M059J (cell line): ENCODE measurements around the gene C19orf25. TPM values are rescaled to one million over a fixed set of nuclear protein-coding genes. Genes with fewer than 3 reads are reported as not detected.
A peak's percentile ranks its signal among the peaks of the same experiment; 100 is the strongest.

Experiments
- DNase-seq: peaks from one replicate; pipeline ENCODE4 v3.0.0-alpha.2; 2012; ENCODE audit warnings: low read depth
- total RNA-seq: library from RNA; depleted of rRNA; stranded (reverse); fragments of >200 nt; shearing (Covaris generic); gene quantifications from 2 replicates; pipeline ENCODE4 v1.2.3, GENCODE V29; 2014

Gene C19orf25
- total RNA-seq, 1 experiment from 2014 or later: 47.7 TPM

DNA sequence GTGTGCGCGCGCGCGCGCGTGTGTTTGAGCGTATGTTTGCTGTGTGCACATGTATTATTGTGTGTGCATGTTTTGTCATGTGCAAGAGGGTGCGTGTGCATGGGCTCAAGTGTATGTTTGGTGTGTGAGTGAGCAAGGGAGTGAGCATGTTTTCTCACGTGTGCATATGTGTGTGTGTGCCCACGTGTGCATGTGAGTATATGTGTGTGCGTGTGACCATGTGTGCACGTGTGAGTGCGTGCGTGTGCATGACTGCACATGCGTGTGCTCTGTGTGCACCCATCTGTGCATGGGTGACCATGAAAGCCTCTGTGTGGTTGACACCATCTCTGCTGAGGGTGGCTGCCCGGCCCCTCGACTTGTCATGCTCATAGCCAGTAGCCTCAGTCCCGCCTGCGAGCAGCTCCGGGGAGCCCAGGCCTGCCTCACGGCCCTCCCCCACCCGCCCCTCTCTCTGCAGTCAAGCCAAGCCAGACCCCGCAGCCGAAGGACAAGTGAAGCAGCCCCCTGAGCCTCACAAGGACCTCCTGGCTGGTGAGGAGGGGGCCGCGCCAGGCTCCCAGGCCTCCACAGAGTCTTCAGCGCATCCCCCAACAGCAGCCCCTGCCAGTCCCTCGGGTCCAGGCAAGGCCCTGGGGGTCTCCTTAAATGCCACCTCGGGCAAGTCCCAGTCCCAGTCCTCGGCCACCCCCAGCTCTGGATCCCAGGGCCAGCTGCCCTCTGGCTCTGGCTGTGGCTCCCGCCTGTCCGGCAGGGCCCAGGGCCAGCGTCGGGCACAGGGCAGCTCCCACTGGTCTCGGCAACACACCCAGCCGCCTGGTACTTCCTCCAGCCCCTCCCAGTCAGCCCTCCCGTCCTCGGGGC lies 17.9 kb upstream of the C19orf25 start:
- no peak for DNase-seq

DNA sequence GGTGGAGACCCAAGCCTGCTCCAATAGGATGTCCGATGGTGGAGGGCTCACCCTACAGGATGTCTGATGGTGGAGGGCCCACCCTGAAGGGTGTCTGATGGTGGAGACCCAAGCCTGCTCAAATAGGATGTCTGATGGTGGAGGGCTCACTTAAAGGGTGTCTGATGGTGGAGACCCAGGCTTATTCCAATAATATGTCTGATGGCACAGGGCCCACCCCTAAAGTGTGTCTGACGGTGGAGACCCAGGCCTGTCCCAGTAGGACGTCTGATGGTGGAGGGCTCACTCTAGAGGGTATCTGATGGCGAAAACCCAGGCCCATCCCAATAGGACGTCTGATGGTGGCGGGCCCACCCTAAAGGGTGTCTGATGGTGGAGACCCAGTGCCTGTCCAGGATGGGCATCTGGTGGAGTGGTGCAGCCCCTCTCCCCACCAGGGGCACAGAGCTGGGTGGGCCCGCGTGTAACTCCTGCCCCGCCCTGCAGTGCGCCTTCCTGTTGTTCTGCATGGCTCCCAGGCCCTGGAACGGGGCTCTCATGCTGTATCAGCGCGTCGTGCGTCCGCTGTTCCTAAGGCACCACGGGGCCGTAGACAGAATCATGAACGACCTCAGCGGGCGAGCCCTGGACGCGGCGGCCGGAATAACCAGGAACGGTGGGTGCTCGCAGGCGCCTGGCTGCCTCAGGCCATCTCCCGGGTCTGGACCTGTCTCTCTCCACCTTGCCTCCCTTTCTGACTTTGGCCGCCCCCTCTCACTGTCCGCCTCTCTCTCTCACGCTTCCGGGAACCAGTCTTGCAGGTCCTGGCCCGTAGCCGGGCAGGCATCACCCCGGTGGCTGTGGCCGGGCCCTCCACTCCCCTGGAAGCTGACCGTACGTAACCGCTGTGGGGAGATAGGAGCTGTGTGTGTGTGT lies 17.0 kb upstream of the C19orf25 start:
- DNase-seq: no peak

DNA sequence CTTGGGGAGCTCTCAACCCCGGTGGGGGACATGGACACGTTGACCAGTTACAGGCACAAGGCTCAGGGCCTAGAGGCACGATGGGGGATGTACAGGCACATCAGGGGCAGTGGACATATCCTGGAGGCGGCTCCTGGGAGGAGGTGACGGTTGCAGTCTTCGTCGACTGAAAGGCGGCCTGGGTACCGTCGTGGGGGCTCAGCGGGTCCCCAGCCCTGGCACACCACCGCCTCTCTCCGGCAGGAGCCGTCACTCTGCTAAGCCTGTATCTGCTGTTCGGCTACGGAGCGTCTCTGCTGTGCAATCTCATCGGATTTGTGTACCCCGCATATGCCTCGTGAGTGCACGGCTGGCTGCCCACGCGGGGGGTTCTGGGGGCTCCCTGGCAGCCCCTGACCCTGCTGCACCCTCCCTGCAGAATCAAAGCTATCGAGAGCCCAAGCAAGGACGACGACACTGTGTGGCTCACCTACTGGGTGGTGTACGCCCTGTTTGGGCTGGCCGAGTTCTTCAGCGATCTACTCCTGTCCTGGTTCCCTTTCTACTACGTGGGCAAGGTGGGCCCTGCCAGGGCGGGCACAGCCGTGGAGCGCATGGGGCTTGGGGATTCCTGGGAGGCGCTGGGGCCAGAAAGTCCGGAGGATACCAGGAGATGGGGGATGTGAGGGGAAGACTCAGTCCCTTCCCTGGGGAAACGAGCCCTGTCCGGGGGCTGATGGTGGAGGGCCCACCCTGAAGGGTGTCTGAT lies 16.2 kb upstream of the C19orf25 start:
- DNase-seq: no peak

DNA sequence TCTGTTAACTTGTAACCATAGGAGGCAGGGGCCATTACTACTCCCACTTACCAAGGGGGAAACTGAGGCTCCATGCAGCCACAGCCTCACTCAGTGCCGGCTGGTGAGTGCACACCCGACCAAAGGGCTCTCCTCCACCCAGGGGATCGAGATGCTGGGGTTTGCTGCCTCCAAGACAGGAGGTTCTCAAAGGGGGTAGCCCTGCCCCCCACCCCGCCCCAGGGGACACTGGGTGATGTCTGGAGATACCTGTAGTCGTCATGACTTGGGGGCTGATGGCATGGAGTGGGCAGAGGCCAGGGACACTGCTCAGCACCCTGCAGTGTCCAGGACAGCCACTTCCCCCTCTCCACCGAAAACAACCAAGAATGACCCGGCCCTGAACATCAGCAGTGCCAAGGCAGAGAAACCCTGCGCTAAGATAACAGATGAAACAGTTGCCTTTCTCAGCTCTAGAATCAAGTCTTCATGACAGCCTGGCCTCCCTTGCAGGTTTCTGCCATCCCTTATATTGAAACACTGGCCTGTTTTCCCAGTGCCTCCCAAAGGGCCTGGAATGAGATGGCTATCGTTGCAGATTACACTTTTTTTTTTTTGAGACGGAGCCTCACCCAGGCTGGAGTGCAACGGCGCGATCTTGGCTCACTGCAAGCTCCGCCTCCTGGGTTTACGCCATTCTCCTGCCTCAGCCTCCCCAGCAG lies 15.2 kb upstream of the C19orf25 start:
- no peak for DNase-seq

DNA sequence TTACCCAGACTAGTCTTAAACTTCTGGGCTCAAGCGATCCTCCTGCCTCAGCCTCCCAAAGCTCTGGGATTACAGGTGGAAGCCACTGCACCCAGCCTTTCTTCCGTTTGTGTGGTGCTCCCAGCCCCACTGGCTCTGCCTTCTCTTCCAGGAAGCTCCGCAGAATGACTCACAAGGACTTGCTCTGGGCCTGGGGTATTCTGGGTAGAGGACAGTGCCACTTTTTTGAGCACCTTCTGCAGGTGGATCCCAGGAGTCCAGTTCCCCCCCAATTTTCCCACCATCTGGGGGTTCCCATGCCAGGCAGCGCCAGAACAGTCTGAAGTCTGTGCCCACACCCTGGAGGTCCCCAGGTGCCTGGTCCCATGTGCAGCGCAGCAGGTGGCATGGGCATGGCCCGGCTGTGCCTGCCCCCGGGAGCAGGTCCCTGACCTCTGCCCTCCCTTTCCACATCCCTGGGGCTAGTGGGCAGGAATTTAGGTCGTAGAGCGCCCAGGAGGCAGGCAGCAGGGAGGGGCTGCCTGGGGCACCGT lies 13.5 kb upstream of the C19orf25 start:
- peak; percentile 61 for DNase-seq

DNA sequence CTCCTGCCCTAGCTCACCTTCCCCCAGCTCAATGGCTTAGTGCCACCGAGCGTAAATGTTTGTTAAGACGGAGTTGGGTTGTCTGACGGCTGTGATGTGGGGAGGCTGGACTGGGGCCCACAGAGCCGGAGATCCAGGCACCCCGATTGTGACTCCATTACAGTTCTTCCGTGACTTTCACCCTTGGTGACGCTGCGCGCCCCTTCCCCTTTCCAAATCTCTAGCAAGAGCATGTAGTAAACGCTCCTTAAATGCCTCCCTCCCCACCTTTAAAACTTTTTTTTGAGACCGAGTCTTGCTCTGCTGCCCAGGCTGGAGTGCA lies 12.8 kb upstream of the C19orf25 start:
- no peak for DNase-seq

DNA sequence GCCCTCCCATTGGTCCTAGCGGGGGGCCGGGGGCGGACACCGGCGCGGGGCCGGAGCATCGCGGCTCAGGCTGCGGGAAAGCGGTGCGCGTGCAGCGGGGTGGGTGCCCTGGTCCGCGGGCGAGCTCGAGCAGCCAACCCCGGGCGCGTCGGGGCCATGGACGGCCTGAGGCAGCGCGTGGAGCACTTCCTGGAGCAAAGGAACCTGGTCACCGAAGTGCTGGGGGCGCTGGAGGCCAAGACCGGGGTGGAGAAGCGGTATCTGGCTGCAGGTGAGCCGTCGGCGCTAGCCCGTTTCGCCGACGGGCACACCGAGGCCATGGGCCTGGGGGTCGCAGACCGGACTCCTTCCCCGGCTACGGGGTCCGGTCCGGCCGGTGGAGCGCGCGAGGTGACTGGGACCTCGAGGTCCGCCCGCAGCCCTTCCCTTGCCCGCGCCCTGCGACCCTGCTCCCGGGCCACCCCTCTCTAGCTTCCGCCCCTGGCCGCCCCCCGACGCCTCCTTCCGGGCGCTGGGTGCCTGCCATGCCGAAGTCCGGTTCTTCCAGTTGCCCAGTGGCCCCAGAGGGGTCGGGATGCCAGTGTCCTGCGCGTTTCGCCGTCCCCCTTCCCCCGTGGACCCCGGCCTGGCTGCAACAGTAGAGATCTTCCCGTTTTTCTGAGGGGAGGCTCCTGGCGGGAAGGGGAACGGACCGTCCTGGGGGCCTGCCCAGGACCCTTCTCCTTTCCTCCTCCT lies 12.3 kb upstream of the C19orf25 start, which contains the start of gene REEP6:
REEP6 (plus strand) TSS at position 68 of the 735 bp plus-strand sequence; CDS start at position 157, 89 bp downstream.
- no peak for DNase-seq

DNA sequence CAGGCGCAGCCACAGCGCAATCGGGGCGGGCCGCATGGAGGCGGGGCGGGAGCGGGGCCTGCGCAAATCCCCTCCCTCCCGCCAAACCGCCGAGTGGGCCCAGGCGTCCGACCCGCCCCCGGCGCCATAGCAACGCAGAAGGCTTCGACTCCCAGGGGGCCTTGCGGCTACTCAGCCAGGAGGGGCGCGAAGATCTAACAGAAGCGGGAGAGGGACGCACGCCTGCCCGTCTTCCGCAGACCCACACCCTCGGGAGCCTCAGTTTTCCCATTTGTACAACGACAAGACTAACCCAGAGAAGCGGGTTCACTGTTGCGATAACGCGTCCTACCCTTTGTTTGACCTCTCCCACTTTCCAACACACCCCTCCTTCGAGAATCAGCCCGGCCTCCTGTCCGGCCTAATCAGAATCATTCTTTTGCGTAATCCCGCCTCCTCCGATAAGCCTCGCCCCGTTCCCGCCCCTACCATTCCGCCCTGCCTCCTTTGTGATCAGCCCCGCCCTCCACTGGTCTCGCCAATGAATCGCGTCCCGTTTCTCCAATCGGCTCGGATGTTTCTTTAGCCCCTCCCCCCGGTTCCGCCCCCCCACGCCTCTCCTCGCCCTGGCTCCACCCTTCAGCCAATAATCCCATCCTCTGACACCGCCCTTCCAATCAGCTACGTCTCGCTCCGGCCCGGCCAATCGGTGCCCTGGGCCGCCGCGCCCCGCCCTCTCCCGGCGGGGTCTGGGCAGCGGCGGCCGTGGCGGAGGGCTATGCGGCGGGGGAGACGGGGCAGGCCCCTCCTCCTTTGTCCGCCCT lies 11.5 kb upstream of the C19orf25 start, which contains the start of gene PCSK4:
PCSK4 (minus strand) TSS at position 40 of the 803 bp plus-strand sequence; CDS start at position 36, 4 bp downstream.
- peak; percentile 97 for DNase-seq

DNA sequence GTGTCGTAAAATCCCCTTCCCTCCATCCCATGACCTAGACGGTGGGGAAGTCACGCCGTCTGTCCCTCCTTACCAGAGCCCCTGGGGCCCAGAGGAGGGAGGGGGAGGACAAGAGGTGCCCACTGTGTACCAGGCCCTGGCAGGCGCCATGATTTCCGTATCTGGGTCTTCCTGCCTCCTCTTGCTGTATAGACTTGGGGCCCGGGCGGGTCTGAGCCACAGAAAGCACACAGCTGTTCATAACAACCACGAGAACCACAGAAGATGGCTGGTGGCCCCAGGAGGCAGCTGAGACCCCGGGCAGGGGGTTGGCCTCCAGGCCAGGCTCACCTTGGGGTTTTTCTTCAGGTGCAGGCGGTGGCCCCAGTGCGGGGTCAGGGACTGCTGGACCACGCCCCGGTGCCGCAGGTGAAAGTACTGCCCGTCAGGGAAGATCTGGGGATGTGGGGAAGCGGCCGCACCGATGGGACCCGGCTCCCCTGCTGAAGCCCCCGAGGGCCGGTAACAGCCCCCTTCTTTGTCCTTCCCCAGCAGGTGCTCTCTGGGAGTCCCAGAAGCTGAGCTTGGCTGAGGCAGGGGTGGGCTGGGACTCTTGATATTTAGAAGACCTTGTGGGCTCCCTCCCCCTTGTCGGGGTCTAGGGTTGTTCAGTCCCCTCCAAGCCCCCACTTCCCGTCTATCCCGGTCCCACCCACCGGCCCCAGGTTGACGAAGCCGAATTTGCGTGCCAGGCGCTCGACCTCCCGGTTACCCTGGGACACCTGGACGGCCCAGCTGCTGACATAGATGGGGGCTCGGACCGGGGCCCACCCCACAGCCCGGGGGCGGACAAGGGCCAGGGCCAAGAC lies 10.7 kb upstream of the C19orf25 start:
- no peak for DNase-seq

DNA sequence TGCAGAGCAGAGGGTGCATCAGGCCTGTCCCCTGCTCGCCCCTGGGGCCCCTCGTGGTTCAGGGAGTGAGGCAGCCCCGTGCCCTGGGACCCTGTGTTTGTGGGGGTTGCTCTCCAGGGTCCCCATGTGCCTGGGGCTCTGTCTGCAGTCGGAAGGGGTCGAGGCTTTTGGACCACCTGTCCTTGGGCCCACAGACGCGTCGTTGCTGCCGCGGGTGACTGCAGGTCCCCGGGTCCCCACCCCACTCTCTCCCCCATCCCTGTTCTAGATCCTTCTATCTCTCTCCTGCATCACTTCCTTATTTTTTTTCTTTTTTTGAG lies 9.2 kb upstream of the C19orf25 start:
- DNase-seq: no peak

DNA sequence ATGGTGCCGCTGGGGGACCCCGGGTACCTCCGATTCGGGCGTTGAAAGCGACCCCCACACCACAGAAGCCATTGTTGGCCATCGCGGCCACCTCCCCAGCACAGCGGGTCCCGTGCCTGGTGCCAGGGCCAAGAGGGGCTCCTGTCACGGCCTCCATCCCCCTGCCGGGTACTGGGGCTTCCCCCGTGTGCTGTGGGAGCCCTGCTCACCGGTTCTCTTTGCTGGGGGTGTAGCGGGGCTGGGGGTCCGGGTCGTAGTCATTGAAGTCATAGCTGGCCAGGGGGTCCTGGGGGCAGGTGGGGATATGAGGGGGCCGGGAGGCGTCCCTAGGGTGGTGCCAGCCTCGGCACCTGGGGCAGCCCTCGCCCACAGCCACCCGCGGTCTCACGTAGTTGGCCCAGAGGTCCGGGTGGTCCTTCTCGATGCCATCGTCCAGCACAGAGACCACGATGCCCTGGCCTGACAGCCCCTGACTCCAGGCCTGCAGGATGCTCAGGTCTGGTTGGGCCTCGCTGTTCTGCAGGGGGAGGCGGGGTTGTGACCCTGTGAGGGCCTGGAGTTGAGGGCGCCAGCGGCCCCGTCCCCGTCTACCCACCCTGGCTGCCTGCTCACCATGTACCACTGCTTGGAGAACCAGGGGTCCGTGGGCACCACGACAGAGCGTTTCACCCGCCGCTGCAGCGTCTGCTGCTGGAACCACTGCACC lies 8.7 kb upstream of the C19orf25 start:
- no peak for DNase-seq

DNA sequence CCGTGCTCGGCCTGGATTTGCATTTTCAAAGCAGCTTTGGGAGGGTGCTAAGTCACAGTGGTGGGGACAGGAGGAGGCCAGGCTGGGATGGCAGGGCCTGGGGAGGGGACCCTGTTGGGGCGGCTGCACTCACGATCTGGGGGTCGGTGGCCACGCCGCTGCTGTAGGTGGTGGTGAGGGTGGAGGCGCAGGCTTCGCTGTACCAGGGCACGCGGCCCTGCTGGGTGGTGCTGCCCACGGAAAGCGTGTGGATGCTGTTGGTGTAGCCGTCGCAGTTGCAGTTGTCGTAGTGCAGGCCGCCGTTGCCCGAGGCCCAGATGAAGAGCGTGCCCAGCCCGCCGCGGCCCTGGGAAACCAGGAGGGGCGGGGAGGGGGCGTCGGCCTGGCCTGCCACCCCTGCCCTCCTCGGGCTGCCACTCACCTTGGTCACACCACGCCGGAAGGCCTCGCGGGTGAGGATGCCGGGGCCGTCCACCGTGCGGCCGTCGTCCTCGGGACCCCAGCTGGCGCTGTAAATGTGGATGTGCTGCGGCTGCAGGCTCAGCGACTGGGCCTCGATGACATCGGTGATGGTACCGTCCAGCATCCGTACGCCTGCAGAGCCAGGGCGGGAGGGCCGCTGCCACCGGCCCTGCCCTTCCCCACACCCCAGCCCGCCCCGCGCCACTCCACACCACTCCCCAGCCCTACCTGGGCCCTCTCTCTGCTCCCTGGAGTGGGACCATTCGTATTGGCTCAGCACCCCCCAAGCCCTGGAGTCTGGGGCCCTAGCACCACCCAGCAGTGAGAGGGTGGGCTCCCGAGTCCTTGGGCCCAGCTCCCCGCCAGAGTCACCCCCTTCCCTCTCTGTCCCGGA lies 7.9 kb upstream of the C19orf25 start:
- DNase-seq: no peak

DNA sequence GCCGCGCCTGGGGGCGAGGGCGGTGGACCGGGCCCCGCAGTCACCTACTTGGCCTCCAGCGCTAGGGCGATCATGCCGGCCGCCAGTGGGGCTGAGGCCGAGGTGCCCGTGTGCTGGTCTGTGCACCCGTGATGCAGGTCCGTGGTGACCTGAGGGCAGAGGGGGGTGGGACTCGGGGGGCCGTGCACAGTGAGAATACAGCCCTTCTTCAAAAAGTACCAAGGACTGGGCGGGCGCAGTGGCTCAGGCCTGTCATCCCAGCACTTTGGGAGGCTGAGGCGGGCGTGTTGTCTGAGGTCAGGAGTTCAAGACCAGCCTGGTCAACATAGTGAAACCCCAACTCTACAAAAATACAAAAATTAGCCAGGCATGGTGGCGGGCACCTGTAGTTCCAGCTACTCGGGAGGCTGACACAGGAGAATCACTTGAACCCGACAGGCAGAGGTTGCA lies 5.0 kb upstream of the C19orf25 start:
- DNase-seq: no peak

DNA sequence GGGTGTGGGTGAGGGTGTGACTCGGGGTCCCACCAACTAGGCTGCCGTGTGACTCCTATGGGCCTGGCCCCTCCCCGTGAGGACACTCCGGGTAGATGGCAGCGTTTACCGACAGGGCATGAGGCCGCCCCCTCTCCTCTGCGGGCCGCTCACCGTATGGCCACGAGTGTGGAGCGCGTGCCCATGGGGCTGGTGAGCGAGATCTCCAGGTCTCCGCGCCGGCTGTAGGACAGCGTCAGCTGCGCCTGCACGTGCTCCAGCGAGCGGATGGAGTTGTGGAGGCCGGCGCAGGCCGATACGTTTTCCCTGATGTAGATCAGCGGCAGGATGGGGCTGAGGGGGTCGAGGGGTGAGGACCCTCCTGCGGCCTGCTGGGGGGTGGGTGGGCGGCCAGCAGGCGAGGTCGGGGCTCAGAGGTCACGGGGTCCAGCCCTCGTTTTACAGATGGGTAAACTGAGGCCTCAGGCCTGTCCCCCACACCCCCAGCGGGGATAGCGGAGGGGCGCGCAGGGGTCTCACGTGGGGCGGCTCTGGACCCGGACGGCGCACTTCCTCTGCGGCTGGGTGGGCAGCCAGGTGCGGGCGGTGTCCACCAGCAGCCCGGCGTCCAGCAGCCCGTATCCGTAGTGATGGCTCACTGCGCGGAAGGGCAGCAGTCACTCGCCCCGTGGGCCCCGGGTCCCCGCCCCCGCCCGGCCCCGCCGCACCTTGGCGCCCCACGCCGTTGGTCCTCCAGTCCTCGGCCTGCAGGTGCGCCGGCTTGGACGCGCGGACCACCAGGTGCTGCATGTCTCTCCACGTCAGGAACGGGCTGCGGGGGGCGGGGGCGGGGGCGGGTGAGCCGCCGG lies 4.3 kb upstream of the C19orf25 start:
- DNase-seq: no peak

DNA sequence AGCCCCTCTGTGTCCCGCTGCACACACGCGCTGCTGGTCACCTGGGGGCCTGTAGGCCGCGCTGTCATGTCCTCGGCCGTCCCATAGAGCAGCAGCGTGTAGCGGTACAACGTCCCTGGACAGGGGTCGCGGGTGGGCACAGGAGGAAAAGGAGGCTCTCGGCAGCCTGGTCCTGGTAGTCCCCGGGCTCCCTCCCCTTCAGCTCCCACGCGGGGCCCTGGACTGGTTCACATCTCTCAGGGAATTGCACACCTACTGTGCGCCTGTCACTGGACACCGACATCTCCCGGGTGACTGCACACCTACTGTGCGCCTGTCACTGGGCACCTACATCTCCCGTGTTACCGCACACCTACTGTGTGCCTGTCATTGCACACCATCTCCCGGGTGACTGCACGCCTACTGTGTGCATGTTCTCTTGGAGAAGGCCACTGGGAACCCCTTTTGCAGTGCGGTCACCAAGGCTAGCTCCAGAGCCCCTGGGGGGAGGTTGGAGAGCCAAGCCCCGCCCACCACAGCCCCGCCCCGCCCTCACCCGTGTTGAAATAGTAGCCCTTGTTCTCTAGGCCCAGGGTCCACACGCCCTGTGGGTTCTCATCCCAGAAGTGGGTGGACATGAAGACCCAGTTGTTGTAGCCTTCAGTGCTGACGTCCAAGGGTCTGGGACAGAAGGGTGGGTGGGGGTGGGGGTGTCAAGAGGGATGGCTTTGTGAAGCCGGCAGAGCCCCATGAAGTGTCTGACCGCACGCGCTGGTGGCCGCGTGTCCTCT lies 3.5 kb upstream of the C19orf25 start:
- no peak for DNase-seq
